Naive thymus-derived CD8-positive, alpha-beta T cell (primary cell): ENCODE results near the gene CHD2. TPM values are rescaled to one million over a fixed set of nuclear protein-coding genes. Genes with fewer than 3 reads are reported as not detected.

Experiments used
- ATAC-seq, 2 donors: fragments of 150-1000 bp; cut with Tn5 transposase in 1 of 2; sonication (Bioruptor Pico), chemical (Tn5 transposase) in 1 of 2; 1 replicate in 1 of 2; 2 replicates in 1 of 2; pipeline ENCODE4 v1.10.0; 2021; ENCODE audit warnings: mild to moderate bottlenecking in 2 of 2, moderate library complexity in 2 of 2
- POLR2A ChIA-PET: fragments of 350-600 bp; sonication (Branson Sonifier 250); formaldehyde crosslinking; loops from one replicate; lab custom pipeline; 2021; ENCODE audit warnings: antibody characterized with exemption; lab: Charles Lee
- DNase-seq, 10 donors: peaks; one replicate each; pipeline versions ENCODE4 v3.0.0 to v3.0.0-alpha.2; 2020 to 2022
- H3K27ac Mint-ChIP-seq, 10 donors: one replicate each; pipeline ENCODE4 v1.8.0; 2020 to 2022; ENCODE audit warnings: mild to moderate bottlenecking in 10 of 10, mixed read lengths in 10 of 10, moderate library complexity in 4 of 10, inconsistent platforms in 1 of 10
- H3K27me3 Mint-ChIP-seq, 5 donors: one replicate each; pipeline ENCODE4 v1.8.0; 2021 to 2022; ENCODE audit warnings: mixed read lengths in 5 of 5
- H3K36me3 Mint-ChIP-seq, 3 donors: one replicate each; pipeline ENCODE4 v1.8.0; 2020 to 2022; ENCODE audit warnings: mixed read lengths in 3 of 3, mild to moderate bottlenecking in 2 of 3, inconsistent platforms in 1 of 3
- H3K4me1 Mint-ChIP-seq, 4 donors: one replicate each; pipeline ENCODE4 v1.8.0; 2021 to 2022; ENCODE audit warnings: mixed read lengths in 4 of 4
- H3K4me3 Mint-ChIP-seq, 10 donors: one replicate each; pipeline ENCODE4 v1.8.0; 2020 to 2022; ENCODE audit warnings: mild to moderate bottlenecking in 10 of 10, mixed read lengths in 10 of 10, moderate library complexity in 6 of 10, inconsistent platforms in 1 of 10
- H3K9me3 Mint-ChIP-seq, 9 donors: one replicate each; pipeline ENCODE4 v1.8.0; 2020 to 2022; ENCODE audit warnings: mixed read lengths in 9 of 9, mild to moderate bottlenecking in 3 of 9, inconsistent platforms in 1 of 9, moderate library complexity in 1 of 9
- polyA plus RNA-seq, 3 donors: library from polyadenylated mRNA; unstranded; fragments of 300-500 nt; fragmentation: Illumina TruSeq; gene quantifications; one replicate each; pipeline ENCODE4 v1.2.3, GENCODE V29; 2021
- total RNA-seq, 8 experiments: library from RNA in 2 of 8; stranded (reverse) in 2 of 8; gene quantifications; one replicate each; pipeline ENCODE4 v1.2.3 and lab custom pipeline; 2021 to 2026

Gene CHD2
- total and polyA plus RNA-seq, 5 experiments from 2014 or later = 53.1 to 427 (median 101) TPM

DNA sequence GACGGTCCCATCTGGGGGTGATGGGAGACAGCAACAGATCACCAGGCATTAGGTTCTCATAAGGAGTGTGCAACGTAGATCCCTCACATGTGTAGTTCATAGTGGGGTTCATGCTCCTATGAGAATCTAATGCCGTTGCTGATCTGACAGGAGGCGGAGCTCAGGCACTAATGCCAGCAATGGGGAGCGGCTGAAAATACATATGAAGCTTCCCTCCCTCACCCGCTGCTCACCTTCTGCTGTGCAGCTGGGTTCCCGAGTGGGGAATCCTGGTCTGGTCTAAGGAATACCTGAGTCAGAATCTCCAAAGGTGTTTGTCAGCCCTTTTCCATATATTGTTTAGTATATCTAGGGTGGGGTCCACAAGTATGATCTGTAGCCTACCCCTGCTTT, 52.3 kb downstream of the CHD2 start:
- Mint-ChIP-seq H3K4me3 (no peak overlapping the region), H3K9me3 (peaks cover 12 to 38% (median 18%) of the 10 kb centered on the region in 9 donors), H3K4me1 (peaks cover 5 to 19% (median 15%) of the 10 kb centered on the region in 4 donors), H3K36me3 (peaks cover 32 to 93% (median 80%) of the 10 kb centered on the region in 3 donors), H3K27ac (peak overlapping the region in 5 of 10 donors; percentile 1 to 75 (median 50)), H3K27me3 (no peaks in the 10 kb centered on the region)
- POLR2A ChIA-PET = no interaction called here
- ATAC-seq = peak in 1 of 2 donors; percentile 10
- no peak for DNase-seq

DNA sequence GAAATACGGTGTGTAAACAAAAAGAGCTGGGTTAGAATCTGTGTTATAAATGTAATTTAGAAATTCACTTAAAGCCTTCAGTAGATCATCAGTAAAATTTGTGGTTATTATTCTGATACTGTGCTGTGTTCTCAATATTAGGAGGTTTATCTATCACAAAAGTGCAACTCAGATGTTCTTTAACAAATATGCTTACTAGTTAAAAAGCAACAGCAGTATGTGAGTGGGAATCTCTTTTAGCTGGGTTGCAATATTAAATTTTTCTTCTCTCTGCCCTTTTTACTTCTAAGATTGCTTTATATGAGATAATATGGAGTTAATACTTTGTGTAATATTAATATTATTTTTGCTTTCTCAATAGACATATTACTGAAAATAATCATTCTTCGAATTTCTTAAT, 53.4 kb downstream of the CHD2 start:
- Mint-ChIP-seq H3K27ac (peak overlapping the region in 4 of 10 donors; percentile 46 to 81 (median 72)), H3K27me3 (no peaks in the 10 kb centered on the region), H3K9me3 (peaks cover 2 to 28% (median 11%) of the 10 kb centered on the region in 9 donors), H3K36me3 (peaks cover 26 to 93% (median 77%) of the 10 kb centered on the region in 3 donors), H3K4me3 (no peak overlapping the region), H3K4me1 (peaks cover 13 to 29% (median 25%) of the 10 kb centered on the region in 4 donors)
- POLR2A ChIA-PET = interaction anchor here (2.0 kb wide), 1 partner anchor 148 kb away, joined by 5 read pairs; no protein-coding TSS in a partner anchor
- DNase-seq (no peak), ATAC-seq (no peak)

DNA sequence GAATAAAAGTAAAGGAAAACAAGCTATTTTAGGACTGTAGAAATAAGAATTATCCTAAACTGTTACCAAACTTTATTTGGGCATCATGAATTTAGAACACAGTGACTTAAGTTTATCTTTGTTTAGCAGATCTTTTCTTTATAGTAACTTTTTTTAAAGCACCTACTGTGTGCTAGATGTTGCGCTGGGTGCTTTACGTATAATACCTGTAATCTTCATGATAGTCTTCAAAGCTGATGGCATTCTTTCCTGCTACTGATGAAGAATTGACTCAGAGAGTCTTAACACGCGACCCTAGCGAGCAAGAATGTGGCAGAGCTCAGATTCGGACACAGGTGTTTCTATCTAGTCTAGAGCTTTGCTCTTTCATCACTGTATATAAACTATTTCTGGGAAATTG, 53.9 kb downstream of the CHD2 start:
- DNase-seq (no peak), ATAC-seq (no peak)
- Mint-ChIP-seq H3K27ac (peak overlapping the region in 1 of 10 donors; percentile 13), H3K27me3 (no peaks in the 10 kb centered on the region), H3K4me1 (peaks cover 13 to 32% (median 29%) of the 10 kb centered on the region in 4 donors), H3K36me3 (peaks cover 22 to 93% (median 77%) of the 10 kb centered on the region in 3 donors), H3K4me3 (no peak overlapping the region), H3K9me3 (peaks cover 0 to 24% (median 9%) of the 10 kb centered on the region in 9 donors)
- POLR2A ChIA-PET = interaction anchor here (0.6 to 2.0 kb wide), 2 partner anchors 148 to 159 kb away, joined by 5 to 7 read pairs; no protein-coding TSS in a partner anchor

DNA sequence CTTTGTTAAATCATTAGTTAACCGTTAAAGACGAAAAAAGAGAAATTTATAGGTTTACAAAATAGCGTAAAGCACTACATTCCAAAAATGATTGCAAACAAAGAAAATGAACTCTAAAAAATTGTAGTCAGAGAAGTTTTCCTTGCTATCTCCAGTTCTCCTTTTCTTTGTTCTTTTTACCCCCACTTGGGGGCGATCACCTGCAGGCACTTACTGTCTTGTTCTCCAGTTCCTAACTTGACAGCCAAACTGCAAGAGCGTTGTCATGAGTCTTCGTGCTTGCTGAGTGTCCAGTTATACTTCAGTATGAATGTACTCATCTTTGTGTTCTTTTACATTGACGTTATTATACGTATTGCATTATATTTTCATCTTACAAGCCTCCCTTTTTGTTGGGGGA, 54.5 kb downstream of the CHD2 start:
- Mint-ChIP-seq H3K9me3 (peaks cover 0 to 18% (median 6%) of the 10 kb centered on the region in 9 donors), H3K27ac (peak overlapping the region in 1 of 10 donors; percentile 73), H3K36me3 (peaks cover 16 to 93% (median 77%) of the 10 kb centered on the region in 3 donors), H3K27me3 (no peaks in the 10 kb centered on the region), H3K4me3 (no peak overlapping the region), H3K4me1 (peaks cover 13 to 37% (median 32%) of the 10 kb centered on the region in 4 donors)
- ATAC-seq = no peak
- DNase-seq = no peak
- POLR2A ChIA-PET = interaction anchor here (0.6 to 2.0 kb wide), 2 partner anchors 149 to 160 kb away, joined by 5 to 7 read pairs; no protein-coding TSS in a partner anchor

DNA sequence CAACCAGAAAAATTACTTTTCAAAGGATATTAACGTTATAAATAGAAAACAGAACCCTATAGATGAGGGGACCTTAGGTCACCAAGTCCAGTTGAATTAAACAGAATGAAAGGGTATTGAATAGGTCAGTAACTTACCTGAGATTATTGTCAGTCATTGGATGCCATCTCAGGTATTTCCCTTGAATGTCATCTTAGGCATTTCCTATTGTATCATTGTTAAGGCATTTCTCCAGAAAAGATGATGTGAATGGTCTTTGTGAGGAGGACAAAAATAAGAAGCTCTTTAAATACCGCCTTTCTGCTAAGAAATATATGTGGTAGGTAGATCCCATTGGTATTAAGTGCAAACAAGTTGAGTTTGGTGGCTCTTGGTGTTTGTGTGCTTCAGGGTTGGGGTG, 55.6 kb downstream of the CHD2 start:
- Mint-ChIP-seq H3K4me1 (peaks cover 14 to 39% (median 36%) of the 10 kb centered on the region in 4 donors), H3K4me3 (no peak overlapping the region), H3K27ac (peak overlapping the region in 7 of 10 donors; percentile 2 to 91 (median 23)), H3K9me3 (peaks cover 0 to 9% (median 2%) of the 10 kb centered on the region in 9 donors), H3K36me3 (peaks cover 10 to 91% (median 71%) of the 10 kb centered on the region in 3 donors), H3K27me3 (no peaks in the 10 kb centered on the region)
- DNase-seq (no peak), ATAC-seq (no peak)
- POLR2A ChIA-PET = interaction anchor here (0.8 kb wide), 1 partner anchor 66 kb away, joined by 4 read pairs; no protein-coding TSS in a partner anchor

DNA sequence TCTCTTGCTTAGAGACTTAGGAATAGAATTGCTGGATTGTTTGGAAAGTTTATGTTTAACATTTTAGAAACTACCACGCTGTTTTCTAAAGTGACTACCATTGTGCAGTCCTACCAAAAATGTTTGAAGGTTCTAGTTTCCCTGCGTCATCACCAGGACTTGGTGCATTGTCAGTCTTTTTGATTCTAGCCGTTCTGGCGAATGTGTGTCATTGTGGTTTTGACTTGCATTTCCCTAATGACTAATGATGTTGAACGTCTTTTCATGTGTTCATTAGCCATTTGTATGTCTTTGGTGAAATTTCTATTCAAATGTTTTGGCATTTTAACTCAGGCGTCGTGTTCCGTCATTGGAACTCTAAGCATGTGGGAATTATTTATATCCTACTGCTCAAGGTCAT, 58.0 kb downstream of the CHD2 start:
- POLR2A ChIA-PET = no interaction called here
- Mint-ChIP-seq H3K27ac (peak overlapping the region; percentile 12 to 93 (median 77)), H3K36me3 (peaks cover 17 to 95% (median 67%) of the 10 kb centered on the region in 3 donors), H3K27me3 (no peaks in the 10 kb centered on the region), H3K4me1 (peaks cover 14 to 58% (median 50%) of the 10 kb centered on the region in 4 donors), H3K9me3 (peaks cover 0 to 4% (median 0%) of the 10 kb centered on the region in 9 donors), H3K4me3 (peak overlapping the region in 5 of 10 donors; percentile 1 to 60 (median 44))
- DNase-seq (peak in 4 of 10 donors; percentile 9 to 33 (median 14)), ATAC-seq (peak; percentile 49 to 82)

DNA sequence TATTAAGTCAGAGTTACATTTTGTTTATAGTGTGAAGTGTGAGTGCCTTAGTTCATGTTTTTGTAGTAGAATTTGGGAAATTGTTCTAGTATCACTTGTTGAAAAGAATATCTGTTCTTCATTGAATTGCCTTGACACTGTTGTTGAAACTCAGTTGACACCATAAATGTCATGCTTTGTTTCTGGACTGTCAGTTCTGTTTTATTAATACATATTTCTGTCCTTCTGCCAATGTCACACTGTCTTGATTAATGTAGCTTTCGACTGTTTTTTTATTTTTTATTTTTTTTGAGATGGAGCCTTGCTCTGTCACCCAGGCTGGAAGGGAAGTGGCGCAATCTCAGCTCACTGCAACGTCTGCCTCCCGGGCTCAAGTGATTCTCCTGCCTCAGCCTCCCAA, 59.1 kb downstream of the CHD2 start:
- peaks cover 19 to 96% (median 70%) of the 10 kb centered on the region in 3 donors for H3K36me3 Mint-ChIP-seq
- peak overlapping the region in 9 of 10 donors; percentile 3 to 81 (median 38) for H3K27ac Mint-ChIP-seq
- peaks cover 16 to 61% (median 60%) of the 10 kb centered on the region in 4 donors for H3K4me1 Mint-ChIP-seq
- ATAC-seq (no peak), DNase-seq (no peak)
- H3K4me3 Mint-ChIP-seq = peak overlapping the region in 2 of 10 donors; percentile 23 to 26
- H3K9me3 Mint-ChIP-seq = peaks cover 0 to 4% (median 0%) of the 10 kb centered on the region in 9 donors
- POLR2A ChIA-PET = interaction anchor here (0.6 kb wide), 1 partner anchor 161 kb away, joined by 6 read pairs; no protein-coding TSS in a partner anchor
- no peaks in the 10 kb centered on the region for H3K27me3 Mint-ChIP-seq

DNA sequence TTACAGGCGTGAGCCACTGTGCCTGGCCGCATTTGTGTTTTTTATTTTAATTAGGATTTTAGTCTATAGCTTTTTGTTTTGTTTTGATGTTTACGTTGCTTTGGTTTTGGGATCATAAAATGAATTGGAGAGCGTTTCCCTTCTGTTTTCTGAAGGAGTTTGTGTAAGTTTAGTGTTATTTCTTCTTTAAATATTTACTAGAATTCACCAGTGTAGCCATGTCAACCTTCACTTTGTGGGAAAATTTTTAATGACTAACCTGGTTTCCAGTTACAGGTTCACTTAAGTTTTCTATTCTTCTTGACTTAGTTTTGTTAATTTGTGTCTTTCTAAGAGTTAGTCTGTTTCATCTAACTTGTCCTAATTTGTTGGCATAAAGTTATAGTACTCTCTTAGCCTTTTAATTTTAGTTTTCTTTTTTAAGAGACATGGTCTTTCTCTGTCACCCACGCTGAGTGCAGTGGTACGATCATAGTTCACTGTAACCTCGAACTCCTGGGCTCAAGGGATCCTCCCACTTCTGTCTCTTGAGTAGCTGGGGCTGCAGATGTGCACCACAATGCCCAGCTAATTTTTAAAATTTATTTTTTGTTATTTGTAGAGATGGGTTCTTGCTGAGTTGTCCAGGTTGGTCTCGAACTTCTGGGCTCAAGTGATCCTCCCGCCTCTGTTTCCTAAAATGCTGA, 61.0 kb downstream of the CHD2 start:
- H3K27me3 Mint-ChIP-seq = no peaks in the 10 kb centered on the region
- DNase-seq = no peak
- no peak for ATAC-seq
- H3K9me3 Mint-ChIP-seq = peaks cover 0 to 4% (median 0%) of the 10 kb centered on the region in 9 donors
- H3K27ac Mint-ChIP-seq = peak overlapping the region in 6 of 10 donors; percentile 21 to 87 (median 72)
- H3K36me3 Mint-ChIP-seq = peaks cover 14 to 96% (median 58%) of the 10 kb centered on the region in 3 donors
- POLR2A ChIA-PET = no interaction called here
- peaks cover 14 to 60% (median 56%) of the 10 kb centered on the region in 4 donors for H3K4me1 Mint-ChIP-seq
- peak overlapping the region in 3 of 10 donors; percentile 26 to 53 (median 29) for H3K4me3 Mint-ChIP-seq

DNA sequence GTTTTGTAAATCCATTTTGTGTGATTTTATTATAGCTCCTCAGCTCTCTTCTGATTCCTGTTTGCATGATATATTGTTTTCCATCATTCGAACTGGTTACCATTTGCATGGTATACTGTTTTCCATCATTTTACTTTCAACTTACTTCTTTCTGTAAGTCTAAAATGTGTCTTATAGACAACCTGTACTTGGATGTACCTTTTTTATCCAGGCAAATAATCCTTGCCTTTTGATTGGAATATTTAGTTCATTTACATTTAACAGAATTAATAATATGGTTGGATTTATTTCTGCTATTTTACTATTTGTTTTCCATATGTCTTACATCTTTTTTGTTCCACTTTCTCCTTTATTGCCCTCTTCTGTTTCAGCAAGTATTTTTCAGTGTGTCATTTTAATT, 62.8 kb downstream of the CHD2 start:
- POLR2A ChIA-PET = no interaction called here
- Mint-ChIP-seq H3K27ac (peak overlapping the region in 5 of 10 donors; percentile 11 to 85 (median 52)), H3K27me3 (no peaks in the 10 kb centered on the region)

DNA sequence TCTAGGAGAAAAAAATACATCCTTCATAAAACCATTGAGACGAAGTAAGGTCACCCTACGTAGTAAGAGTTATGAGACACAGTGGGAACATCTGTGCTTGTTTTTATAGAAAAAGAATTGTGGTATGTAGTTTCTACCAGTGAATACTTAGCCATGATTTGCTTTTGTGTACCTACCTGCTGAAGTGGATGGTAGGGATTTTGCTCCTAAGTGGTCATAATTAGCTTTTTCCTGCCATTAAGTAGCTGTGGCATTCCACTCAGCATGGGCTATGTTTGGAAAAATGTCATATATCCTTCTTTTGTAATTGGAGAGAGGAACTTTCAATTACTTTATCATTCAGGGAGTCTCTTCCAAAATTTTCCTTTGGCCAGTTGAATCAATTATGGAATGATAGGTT, 63.7 kb downstream of the CHD2 start:
- ATAC-seq (no peak), DNase-seq (no peak)
- Mint-ChIP-seq H3K9me3 (no peaks in the 10 kb centered on the region), H3K4me1 (peaks cover 12 to 52% (median 42%) of the 10 kb centered on the region in 4 donors), H3K27me3 (no peaks in the 10 kb centered on the region), H3K4me3 (peak overlapping the region in 1 of 10 donors; percentile 24), H3K36me3 (peaks cover 9 to 97% (median 47%) of the 10 kb centered on the region in 3 donors), H3K27ac (peak overlapping the region in 8 of 10 donors; percentile 10 to 85 (median 50))
- POLR2A ChIA-PET = interaction anchor here (0.5 to 1.0 kb wide), 2 partner anchors 9 to 156 kb away, joined by 3 to 5 read pairs; no protein-coding TSS in a partner anchor

More for the DNA sequence above, 62.8 kb downstream of the CHD2 start:
- DNase-seq = no peak
- no peak for ATAC-seq
- Mint-ChIP-seq H3K9me3 (peaks cover 0 to 4% (median 0%) of the 10 kb centered on the region in 9 donors), H3K36me3 (peaks cover 12 to 97% (median 55%) of the 10 kb centered on the region in 3 donors), H3K4me1 (peaks cover 16 to 54% (median 45%) of the 10 kb centered on the region in 4 donors), H3K4me3 (peak overlapping the region in 1 of 10 donors; percentile 5)

DNA sequence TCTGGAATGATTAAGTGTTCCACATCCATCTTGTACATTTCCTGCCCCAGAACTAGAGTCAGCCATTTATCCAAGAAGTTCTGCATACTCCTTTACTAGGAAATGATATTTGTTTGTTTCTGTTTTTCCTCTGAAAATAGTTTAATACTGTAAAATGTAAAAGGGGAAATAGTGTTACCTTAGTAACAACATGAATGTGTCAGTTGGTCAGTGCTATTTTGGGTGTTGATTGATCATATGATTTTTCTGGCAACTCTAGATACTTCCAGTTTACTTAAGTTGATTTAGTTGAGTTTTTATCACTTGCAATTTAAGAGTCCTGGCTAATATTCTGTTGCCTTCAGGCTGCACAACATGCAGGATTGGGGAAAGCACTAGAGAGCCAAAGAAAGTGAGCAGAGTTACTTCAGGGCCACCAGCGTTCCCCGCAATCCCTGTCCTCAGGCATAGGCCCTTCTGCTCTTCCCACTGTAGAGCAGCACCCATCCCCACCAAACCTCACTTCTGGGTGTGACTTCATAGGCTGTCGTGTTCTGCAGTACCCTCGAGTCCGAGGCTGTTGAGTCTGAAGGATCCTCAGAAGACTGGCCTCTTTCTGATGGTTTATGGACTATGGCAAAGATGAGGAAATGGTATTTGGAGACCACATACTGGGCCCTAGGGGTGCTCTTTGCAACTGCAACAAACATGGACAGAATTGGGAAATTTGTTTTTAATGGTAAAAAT, 69.0 kb downstream of the CHD2 start:
- ATAC-seq (peak; percentile 49 to 53), DNase-seq (no peak)
- Mint-ChIP-seq H3K4me1 (peaks cover 13 to 44% (median 38%) of the 10 kb centered on the region in 4 donors), H3K4me3 (no peak overlapping the region), H3K36me3 (peaks cover 0 to 97% (median 32%) of the 10 kb centered on the region in 3 donors), H3K27ac (peak overlapping the region; percentile 22 to 79 (median 64)), H3K9me3 (no peaks in the 10 kb centered on the region), H3K27me3 (no peaks in the 10 kb centered on the region)
- POLR2A ChIA-PET = interaction anchor here (0.7 kb wide), 1 partner anchor 197 kb away, joined by 5 read pairs; no protein-coding TSS in a partner anchor

DNA sequence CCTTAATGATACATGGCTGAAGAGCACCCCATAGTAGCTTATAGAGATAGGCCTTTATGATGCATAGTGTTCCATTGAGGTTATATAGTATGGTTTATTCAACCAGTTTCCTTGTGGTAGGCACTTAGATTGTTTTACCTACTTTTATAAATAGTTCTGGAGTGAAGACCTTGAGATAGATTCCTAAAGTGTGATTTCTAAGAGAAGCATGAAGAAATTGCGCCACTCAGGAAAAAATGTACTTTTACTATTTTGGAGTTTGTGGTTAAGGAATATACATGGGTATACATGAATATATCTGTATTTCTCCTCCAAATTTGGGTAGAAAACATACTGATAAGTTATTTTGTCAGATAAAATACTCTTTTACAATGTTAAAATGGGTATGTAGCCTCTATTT, 70.5 kb downstream of the CHD2 start:
- no peaks in the 10 kb centered on the region for H3K9me3 Mint-ChIP-seq
- DNase-seq (no peak), ATAC-seq (no peak)
- POLR2A ChIA-PET = interaction anchor here (0.6 to 1.0 kb wide), 2 partner anchors 9 to 71 kb away, joined by 3 read pairs; partner anchors contain the start of gene CHD2
- peak overlapping the region in 8 of 10 donors; percentile 20 to 82 (median 56) for H3K27ac Mint-ChIP-seq
- peaks cover 0 to 97% (median 33%) of the 10 kb centered on the region in 3 donors for H3K36me3 Mint-ChIP-seq
- no peaks in the 10 kb centered on the region for H3K27me3 Mint-ChIP-seq
- peaks cover 16 to 46% (median 36%) of the 10 kb centered on the region in 4 donors for H3K4me1 Mint-ChIP-seq
- H3K4me3 Mint-ChIP-seq = no peak overlapping the region
